ENCODE data around the gene SMIM32.

SMIM32 gene

GRCh38 chr5:136206361-136206760 is 13.4 kb upstream of the SMIM32 start:
- no peak for DNase-seq

- DNase-seq = no peak
Observed at GRCh38 chr5:136205941-136206340, 13.0 kb upstream of the SMIM32 start.

GRCh38 chr5:136205061-136205702 is 12.2 kb upstream of the SMIM32 start:
- no peak for DNase-seq

- DNase-seq = no peak
Observed at GRCh38 chr5:136203303-136203922, 10.5 kb upstream of the SMIM32 start.

- DNase-seq = no peak
Observed at GRCh38 chr5:136202469-136203205, 9.7 kb upstream of the SMIM32 start.

GRCh38 chr5:136201870-136202269 is 8.9 kb upstream of the SMIM32 start:
- DNase-seq = no peak

GRCh38 chr5:136200761-136201160 is 7.8 kb upstream of the SMIM32 start:
- DNase-seq = no peak

GRCh38 chr5:136200130-136200529 is 7.2 kb upstream of the SMIM32 start:
- no peak for DNase-seq

GRCh38 chr5:136199408-136199807 is 6.4 kb upstream of the SMIM32 start:
- no peak for DNase-seq

GRCh38 chr5:136198453-136198852 is 5.5 kb upstream of the SMIM32 start:
- DNase-seq = no peak

GRCh38 chr5:136197462-136198142 is 4.6 kb upstream of the SMIM32 start:
- no peak for DNase-seq

GRCh38 chr5:136195971-136196820 is 3.2 kb upstream of the SMIM32 start:
- no peak for DNase-seq

- no peak for DNase-seq
Observed at GRCh38 chr5:136194576-136194975, 1.6 kb upstream of the SMIM32 start.

GRCh38 chr5:136193322-136193935 is 467 bp upstream of the SMIM32 start:
- no peak for DNase-seq

- DNase-seq = no peak
Observed at GRCh38 chr5:136192015-136192525, 892 bp downstream of the SMIM32 start.

GRCh38 chr5:136191304-136192014 is 1.5 kb downstream of the SMIM32 start:
- no peak for DNase-seq

- DNase-seq = no peak
Observed at GRCh38 chr5:136190904-136191303, 2.1 kb downstream of the SMIM32 start.

GRCh38 chr5:136190091-136190720 is 2.8 kb downstream of the SMIM32 start:
- DNase-seq = no peak

- DNase-seq = no peak
Observed at GRCh38 chr5:136188859-136189258, 4.1 kb downstream of the SMIM32 start.

- DNase-seq = no peak
Observed at GRCh38 chr5:136186796-136187195, 6.2 kb downstream of the SMIM32 start.

Data from activated naive CD4-positive, alpha-beta T cell (primary cell).